ENCODE results near the gene GPATCH2. TPM values are rescaled to one million over a fixed set of nuclear protein-coding genes. Genes with fewer than 3 reads are reported as not detected.
"Not testable (repeated sequence)": the region's sequence is repeated elsewhere in the genome, so short reads cannot be mapped to it uniquely, and the experiment has no call there.

The GPATCH2 gene
- total RNA-seq, 4 donors from 2014 or later: 8.6 to 248 (median 18.4) TPM

GRCh38 chr1:217393896-217394295 is 237.0 kb downstream of the GPATCH2 start:
- no peak for TF ChIP-seq CTCF (IDR thresholded peaks at IDR 0.05)
- no peak for TF ChIP-seq POLR2AphosphoS5 (IDR thresholded peaks at IDR 0.05)
- no peak for TF ChIP-seq POLR2A (IDR thresholded peaks at IDR 0.05)
- TF ChIP-seq EP300 (IDR thresholded peaks at IDR 0.05; ENCODE audit: low read depth): no peak
- H3K9me3 ChIP-seq: no peaks in the 10 kb centered on the region
- WGBS, 2 donors (ENCODE audit: low coverage in 1 of 2): 44 to 95% methylated on average over 1 of the region's 1 CpG
- H3K27me3 ChIP-seq: no peaks in the 10 kb centered on the region
- in situ Hi-C loops (cut with MboI; ENCODE audit: low pct_ligation_motif_present in 1 of 4, low pct_unique_long_range_greater_than_20kb in 1 of 4, low sequenced_read_pairs in 3 of 4): no loop called here
- no peaks in the 10 kb centered on the region for H3K4me1 ChIP-seq
- DNase-seq: no peak
- H3K36me3 ChIP-seq: no peaks in the 10 kb centered on the region
- H3K27ac ChIP-seq: no peak overlapping the region
- no peak overlapping the region for H3K4me3 ChIP-seq
- intact Hi-C loops (cut with DNase I; ENCODE audit: low total_unique reads): no loop called here

GRCh38 chr1:217392441-217392840 is 238.4 kb downstream of the GPATCH2 start:
- DNase-seq: no peak
- Histone ChIP-seq H3K36me3 (no peaks in the 10 kb centered on the region), H3K27ac (no peak overlapping the region), H3K27me3 (no peaks in the 10 kb centered on the region), H3K9me3 (no peaks in the 10 kb centered on the region), H3K4me1 (no peaks in the 10 kb centered on the region), H3K4me3 (no peak overlapping the region)
- 67 to 80% methylated on average over 3 of the region's 3 CpGs for WGBS, 2 donors (ENCODE audit: low coverage in 1 of 2)
- in situ Hi-C loops (cut with MboI; ENCODE audit: low pct_ligation_motif_present in 1 of 4, low pct_unique_long_range_greater_than_20kb in 1 of 4, low sequenced_read_pairs in 3 of 4): no loop called here
- intact Hi-C loops (cut with DNase I; ENCODE audit: low total_unique reads): no loop called here
- TF ChIP-seq POLR2AphosphoS5 (IDR thresholded peaks at IDR 0.05): no peak
- no peak for TF ChIP-seq CTCF (IDR thresholded peaks at IDR 0.05)
- TF ChIP-seq EP300 (IDR thresholded peaks at IDR 0.05; ENCODE audit: low read depth): no peak
- no peak for TF ChIP-seq POLR2A (IDR thresholded peaks at IDR 0.05)

- no peaks in the 10 kb centered on the region for H3K27me3 ChIP-seq
- H3K4me1 ChIP-seq: no peaks in the 10 kb centered on the region
- in situ Hi-C loops (cut with MboI; ENCODE audit: low pct_ligation_motif_present in 1 of 4, low pct_unique_long_range_greater_than_20kb in 1 of 4, low sequenced_read_pairs in 3 of 4): no loop called here
- no peaks in the 10 kb centered on the region for H3K36me3 ChIP-seq
- TF ChIP-seq CTCF (IDR thresholded peaks at IDR 0.05): no peak
- TF ChIP-seq EP300 (IDR thresholded peaks at IDR 0.05; ENCODE audit: low read depth): no peak
- no peak for TF ChIP-seq POLR2A (IDR thresholded peaks at IDR 0.05)
- no peak for TF ChIP-seq POLR2AphosphoS5 (IDR thresholded peaks at IDR 0.05)
- intact Hi-C loops (cut with DNase I; ENCODE audit: low total_unique reads): no loop called here
- no peaks in the 10 kb centered on the region for H3K9me3 ChIP-seq
- WGBS, 2 donors (ENCODE audit: low coverage in 1 of 2): 76 to 80% methylated on average over 5 of the region's 5 CpGs
- no peak overlapping the region for H3K27ac ChIP-seq
- H3K4me3 ChIP-seq: no peak overlapping the region
- DNase-seq: no peak
These were observed 241.0 kb downstream of the GPATCH2 start for GRCh38 chr1:217389895-217390294.

GRCh38 chr1:217388522-217389065 is 242.3 kb downstream of the GPATCH2 start:
- in situ Hi-C loops (cut with MboI; ENCODE audit: low pct_ligation_motif_present in 1 of 4, low pct_unique_long_range_greater_than_20kb in 1 of 4, low sequenced_read_pairs in 3 of 4) (no loop called here), intact Hi-C loops (cut with DNase I; ENCODE audit: low total_unique reads) (no loop called here)
- H3K36me3 ChIP-seq: no peaks in the 10 kb centered on the region
- H3K4me1 ChIP-seq: no peaks in the 10 kb centered on the region
- 66 to 70% methylated on average over 9 of the region's 9 CpGs for WGBS, 2 donors (ENCODE audit: low coverage in 1 of 2)
- H3K27ac ChIP-seq: no peak overlapping the region
- H3K4me3 ChIP-seq: no peak overlapping the region
- TF ChIP-seq POLR2AphosphoS5 (IDR thresholded peaks at IDR 0.05) (no peak), CTCF (IDR thresholded peaks at IDR 0.05) (no peak), POLR2A (IDR thresholded peaks at IDR 0.05) (no peak), EP300 (IDR thresholded peaks at IDR 0.05; ENCODE audit: low read depth) (no peak)
- H3K27me3 ChIP-seq: no peaks in the 10 kb centered on the region
- no peak for DNase-seq
- no peaks in the 10 kb centered on the region for H3K9me3 ChIP-seq

- H3K36me3 ChIP-seq; H3K4me1 ChIP-seq; intact Hi-C loops (cut with DNase I; ENCODE audit: low total_unique reads); H3K9me3 ChIP-seq; H3K27me3 ChIP-seq; DNase-seq; in situ Hi-C loops (cut with MboI; ENCODE audit: low pct_ligation_motif_present in 1 of 4, low pct_unique_long_range_greater_than_20kb in 1 of 4, low sequenced_read_pairs in 3 of 4); H3K27ac ChIP-seq; H3K4me3 ChIP-seq: not testable (repeated sequence)
- WGBS, 2 donors (ENCODE audit: low coverage in 1 of 2): 36 to 52% methylated on average over 2 of the region's 2 CpGs
These were observed 249.1 kb downstream of the GPATCH2 start for GRCh38 chr1:217381773-217382172.

- intact Hi-C loops (cut with DNase I; ENCODE audit: low total_unique reads); H3K9me3 ChIP-seq; H3K4me1 ChIP-seq; H3K4me3 ChIP-seq; H3K27me3 ChIP-seq; in situ Hi-C loops (cut with MboI; ENCODE audit: low pct_ligation_motif_present in 1 of 4, low pct_unique_long_range_greater_than_20kb in 1 of 4, low sequenced_read_pairs in 3 of 4); H3K36me3 ChIP-seq; DNase-seq; H3K27ac ChIP-seq: not testable (repeated sequence)
- WGBS, 2 donors (ENCODE audit: low coverage in 1 of 2): 70% methylated on average over 5 of the region's 5 CpGs; no CpG with 5 or more reads in 1 of the 2 donors
These were observed 251.1 kb downstream of the GPATCH2 start for GRCh38 chr1:217379804-217380203.
